Heart right ventricle (tissue), 16 donors: ENCODE results near the gene TSR1. TPM values are rescaled to one million over a fixed set of nuclear protein-coding genes. Genes with fewer than 3 reads are reported as not detected.

Experiments
- ATAC-seq, 8 donors: fragments of 200-7000 bp; cut with Tn5 transposase; one replicate each; pipeline ENCODE4 v1.9.1; 2020; ENCODE audit warnings: mild to moderate bottlenecking in 8 of 8, moderate library complexity in 8 of 8, moderate number of reproducible peaks in 1 of 8
- DNase-seq, 2 donors: peaks; one replicate each; pipeline ENCODE4 v3.0.0-alpha.2; 2020
- H3K27ac ChIP-seq, 10 donors: fragments of 200-600 bp; sonication (generic) in 2 of 10; one replicate each; pipeline versions ENCODE4 v1.5.0 to v1.8.0; 2020 to 2022; ENCODE audit warnings: mild to moderate bottlenecking in 3 of 10
- H3K27me3 ChIP-seq, 7 donors: fragments of 200-600 bp; one replicate each; pipeline ENCODE4 v1.8.0; 2021 to 2022; ENCODE audit warnings: mild to moderate bottlenecking in 2 of 7
- H3K36me3 ChIP-seq, 9 donors: fragments of 200-600 bp; sonication (generic) in 1 of 9; one replicate each; pipeline versions ENCODE4 v1.5.0 to v1.8.0; 2020 to 2022; ENCODE audit warnings: mild to moderate bottlenecking in 2 of 9
- H3K4me1 ChIP-seq, 9 donors: fragments of 200-600 bp; sonication (generic) in 1 of 9; one replicate each; pipeline versions ENCODE4 v1.5.0 to v1.8.0; 2020 to 2022; ENCODE audit warnings: mild to moderate bottlenecking in 4 of 9
- H3K4me3 ChIP-seq, 10 donors: fragments of 200-600 bp; sonication (generic) in 2 of 10; one replicate each; pipeline versions ENCODE4 v1.5.0 to v1.8.0; 2020 to 2022; ENCODE audit warnings: mild to moderate bottlenecking in 7 of 10, moderate library complexity in 2 of 10
- H3K9me3 ChIP-seq, 11 donors: fragments of 200-600 bp in 10 of 11; sonication (generic) in 2 of 11; one replicate each; pipeline versions ENCODE4 v1.5.0 to v1.8.0; 2013 to 2022; ENCODE audit warnings: mild to moderate bottlenecking in 2 of 11, control low read depth in 1 of 11, moderate library complexity in 1 of 11
- WGBS, 2 donors: extraction: QIAGEN DNeasy Blood & Tissue Kit; methylation state at CpG; one replicate each; pipeline ENCODE4 v1.1.7; 2013; ENCODE audit warnings: inconsistent platforms in 1 of 2; 5-methylcytosine and 5-hydroxymethylcytosine counted together
- intact Hi-C, 10 donors: fragments of 100-400 bp; cut with DNase I; formaldehyde crosslinking; loops; one replicate each; pipeline versions ENCODE4 v1.11.1 to v1.14.2; 2022
- polyA plus RNA-seq, 2 donors: library from polyadenylated mRNA; stranded (reverse); fragments of 200-250 nt; gene quantifications; one replicate each; pipeline ENCODE4 v1.2.3, GENCODE V29; 2013
- total RNA-seq, 10 donors: library from RNA; stranded (reverse); fragmentation: NEBNext Ultra II Directional in 3 of 10; extraction: Animal tissue kit (Norgen Biotek cat#: 25700) in 3 of 10; gene quantifications; one replicate each; pipeline versions ENCODE4 v1.2.1 to v1.2.4, GENCODE V29; 2021 to 2023
- TF ChIP-seq, protein P1 (sequence below), 9 donors: fragments of 200-600 bp; sonication (generic) in 2 of 9; IDR thresholded peaks; one replicate each; pipeline versions ENCODE4 v1.5.0 to v1.8.0; 2021 to 2022; ENCODE audit warnings: antibody characterized with exemption in 9 of 9, mild to moderate bottlenecking in 5 of 9, moderate library complexity in 1 of 9
- donor health status: Arrhythmogenic right ventricular cardiomyopathy.
- donor health status: ischemic (EF 13 %, LVEDD 7.1; RV severe dilation, severe dysfunction).
- donor health status: healthy with polysubstance abuse.
- donor health status: DM: no; HTN: yes; CAD: no.
- donor health status: DM: no; HTN: no; CAD: no.
- donor health status: ischemic (EF 25% LVEDD 6.9; RV normal size, moderate dysfunction).
- donor health status: ischemic (EF 25% LVEDD 5.7; RV mildly dilated, moderate dysfunction).
- donor health status: healthy.
- donor health status: DM: yes; HTN: yes; CAD: no.
- donor health status: Ischemic cardiomyopathy.
- donor health status: ischemic (EF 35%, LVEDD 5.7; RV mildly dilated, moderate dysfunction).
- donor health status: nonischemic (EF 11% LVEDD 7.7; RV severe dilation, severe dysfunction).
- donor health status: DM: yes; HTN: yes; CAD: no.
- donor health status: PGD.
- donor health status: ischemic (EF 29% LVEDD 5.4; RV normal size, mild dysfunction).
- donor health status: nonischemic (EF 23%, LVEDD 6.1; RV moderate dilation, normal function).

Gene TSR1
- total and polyA plus RNA-seq, 12 donors: 12.8 to 30.5 (median 22.5) TPM

DNA sequence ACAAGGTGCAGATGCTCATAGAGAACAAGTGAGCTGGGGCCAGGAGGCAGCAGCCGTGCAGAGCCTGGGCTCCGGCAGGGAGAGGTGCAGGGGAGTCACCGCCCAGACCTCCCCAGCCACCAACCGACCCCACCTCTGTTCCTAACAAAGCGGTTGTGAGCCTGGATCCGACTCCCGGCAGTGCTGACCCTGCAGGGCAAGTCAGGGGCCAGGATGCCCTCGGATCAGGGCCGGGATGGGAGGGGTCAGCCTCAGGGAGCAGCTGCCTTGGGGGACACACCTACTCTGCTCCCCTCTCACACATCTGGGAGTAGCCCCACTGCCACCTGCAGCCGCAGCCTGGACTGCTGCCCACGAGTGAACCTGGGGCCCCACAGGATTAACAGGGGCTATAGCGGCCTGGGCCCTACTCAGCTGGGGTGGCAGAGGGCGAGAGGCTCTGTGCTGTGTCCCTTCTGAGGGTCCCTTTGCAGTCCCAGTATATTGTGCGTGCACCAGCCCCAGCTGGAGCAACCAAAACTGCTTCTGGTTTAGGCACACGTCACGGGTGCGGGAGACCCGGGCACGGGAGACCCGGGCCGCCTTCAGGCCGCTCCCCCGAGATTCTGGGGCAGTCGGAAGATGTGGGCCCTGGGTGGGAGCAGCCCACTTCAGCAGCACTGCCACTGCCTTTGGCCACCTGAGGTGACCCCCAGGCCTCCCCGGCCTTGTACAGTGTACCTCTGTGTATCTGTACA, 43.4 kb upstream of the TSR1 start:
- DNase-seq: no peak
- no peaks in the 10 kb centered on the region for H3K9me3 ChIP-seq
- peak in 1 of 8 donors; percentile 5 for ATAC-seq
- TF ChIP-seq, protein P1, sequence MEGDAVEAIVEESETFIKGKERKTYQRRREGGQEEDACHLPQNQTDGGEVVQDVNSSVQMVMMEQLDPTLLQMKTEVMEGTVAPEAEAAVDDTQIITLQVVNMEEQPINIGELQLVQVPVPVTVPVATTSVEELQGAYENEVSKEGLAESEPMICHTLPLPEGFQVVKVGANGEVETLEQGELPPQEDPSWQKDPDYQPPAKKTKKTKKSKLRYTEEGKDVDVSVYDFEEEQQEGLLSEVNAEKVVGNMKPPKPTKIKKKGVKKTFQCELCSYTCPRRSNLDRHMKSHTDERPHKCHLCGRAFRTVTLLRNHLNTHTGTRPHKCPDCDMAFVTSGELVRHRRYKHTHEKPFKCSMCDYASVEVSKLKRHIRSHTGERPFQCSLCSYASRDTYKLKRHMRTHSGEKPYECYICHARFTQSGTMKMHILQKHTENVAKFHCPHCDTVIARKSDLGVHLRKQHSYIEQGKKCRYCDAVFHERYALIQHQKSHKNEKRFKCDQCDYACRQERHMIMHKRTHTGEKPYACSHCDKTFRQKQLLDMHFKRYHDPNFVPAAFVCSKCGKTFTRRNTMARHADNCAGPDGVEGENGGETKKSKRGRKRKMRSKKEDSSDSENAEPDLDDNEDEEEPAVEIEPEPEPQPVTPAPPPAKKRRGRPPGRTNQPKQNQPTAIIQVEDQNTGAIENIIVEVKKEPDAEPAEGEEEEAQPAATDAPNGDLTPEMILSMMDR (IDR thresholded peaks at IDR 0.05): no peak
- no peaks in the 10 kb centered on the region for H3K27me3 ChIP-seq
- peaks cover 0 to 15% (median 9%) of the 10 kb centered on the region in 9 donors for H3K4me1 ChIP-seq
- no peak overlapping the region for H3K27ac ChIP-seq
- no peak overlapping the region for H3K4me3 ChIP-seq
- peaks cover 0 to 73% (median 11%) of the 10 kb centered on the region in 9 donors for H3K36me3 ChIP-seq
- intact Hi-C loops: loop anchor here in 2 of 10 donors (2.0 to 10.0 kb wide), 2 partner anchors 35 to 1665 kb away; no protein-coding TSS in a partner anchor
- WGBS, 2 donors: 87 to 89% methylated on average over 25 of the region's 25 CpGs

DNA sequence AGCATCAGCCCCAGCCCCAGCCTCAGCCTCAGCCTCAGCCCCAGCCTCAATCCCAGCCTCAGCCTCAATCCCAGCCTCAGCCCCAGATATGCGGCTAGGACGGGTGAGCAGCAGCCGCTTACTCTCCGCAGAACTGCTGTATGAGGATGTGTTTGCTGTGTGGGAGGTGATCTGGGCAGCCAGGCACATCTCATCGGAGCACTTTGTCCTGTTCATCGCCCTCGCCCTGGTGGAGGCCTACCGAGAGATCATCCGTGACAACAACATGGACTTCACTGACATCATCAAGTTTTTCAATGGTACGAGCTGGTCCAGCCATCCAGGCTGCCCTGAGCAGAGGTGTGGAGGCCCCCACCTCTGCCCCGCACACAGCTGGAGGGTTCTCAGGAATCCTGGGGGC, 42.6 kb upstream of the TSR1 start:
- DNase-seq (no peak), ATAC-seq (no peak)
- intact Hi-C loops: no loop called here
- no peak overlapping the region for H3K4me3 ChIP-seq
- H3K36me3 ChIP-seq: peaks cover 0 to 80% (median 11%) of the 10 kb centered on the region in 9 donors
- WGBS, 2 donors: 87 to 93% methylated on average over 11 of the region's 11 CpGs
- no peaks in the 10 kb centered on the region for H3K27me3 ChIP-seq
- no peaks in the 10 kb centered on the region for H3K9me3 ChIP-seq
- H3K27ac ChIP-seq: no peak overlapping the region
- TF ChIP-seq, protein P1 (IDR thresholded peaks at IDR 0.05): no peak
- peaks cover 0 to 14% (median 9%) of the 10 kb centered on the region in 9 donors for H3K4me1 ChIP-seq

DNA sequence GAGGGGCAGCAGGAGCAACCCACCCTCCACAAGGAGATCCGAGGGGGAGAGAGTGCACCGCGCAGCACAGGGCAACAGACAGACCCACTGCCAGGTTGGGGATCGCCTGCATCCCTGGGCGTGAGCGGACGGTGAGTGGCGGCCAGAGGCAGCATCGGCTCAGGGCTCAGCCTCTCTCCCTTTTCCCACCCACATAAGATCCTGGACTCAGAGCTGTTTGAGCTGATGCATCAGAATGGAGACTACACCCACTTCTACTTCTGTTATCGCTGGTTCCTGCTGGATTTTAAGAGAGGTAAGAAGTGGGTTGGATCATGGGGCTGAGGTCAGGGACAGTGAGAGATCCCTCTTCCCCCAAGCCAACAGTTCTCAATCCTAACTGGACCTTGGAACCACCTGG, 41.4 kb upstream of the TSR1 start:
- Histone ChIP-seq H3K4me3 (no peak overlapping the region), H3K4me1 (peaks cover 0 to 8% (median 3%) of the 10 kb centered on the region in 9 donors), H3K9me3 (no peaks in the 10 kb centered on the region), H3K27ac (no peak overlapping the region), H3K36me3 (peaks cover 0 to 93% (median 11%) of the 10 kb centered on the region in 9 donors), H3K27me3 (no peaks in the 10 kb centered on the region)
- ATAC-seq (no peak), DNase-seq (no peak)
- intact Hi-C loops: no loop called here
- TF ChIP-seq, protein P1 (IDR thresholded peaks at IDR 0.05): no peak
- 92 to 94% methylated on average over 10 of the region's 10 CpGs for WGBS, 2 donors

DNA sequence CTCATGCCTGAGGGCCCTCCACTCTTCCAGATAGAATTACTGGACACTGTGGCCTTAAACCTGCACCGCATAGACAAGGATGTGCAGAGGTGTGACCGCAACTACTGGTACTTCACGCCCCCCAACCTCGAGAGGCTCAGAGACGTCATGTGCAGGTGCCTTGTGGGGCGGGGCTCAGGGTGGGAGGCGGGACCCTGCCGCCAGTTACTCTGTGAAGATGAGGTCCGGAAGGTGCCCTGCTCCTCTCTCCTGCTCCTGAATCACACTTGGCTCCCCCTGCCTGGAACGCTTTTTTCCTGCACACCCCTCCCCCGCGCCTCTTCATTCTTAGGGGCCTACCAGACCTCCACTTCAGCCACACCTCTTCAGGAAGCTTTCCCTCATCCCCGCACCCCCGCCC, 39.9 kb upstream of the TSR1 start:
- WGBS, 2 donors: 94 to 95% methylated on average over 14 of the region's 14 CpGs

More for the DNA sequence above, 39.9 kb upstream of the TSR1 start:
- ATAC-seq (no peak), DNase-seq (no peak)
- no peaks in the 10 kb centered on the region for H3K27me3 ChIP-seq
- no peaks in the 10 kb centered on the region for H3K9me3 ChIP-seq
- peaks cover 0 to 100% (median 11%) of the 10 kb centered on the region in 9 donors for H3K36me3 ChIP-seq
- H3K4me3 ChIP-seq: no peak overlapping the region
- TF ChIP-seq, protein P1 (IDR thresholded peaks at IDR 0.05): no peak
- no peak overlapping the region for H3K27ac ChIP-seq
- no peaks in the 10 kb centered on the region for H3K4me1 ChIP-seq
- intact Hi-C loops: no loop called here
